Activated CD8-positive, alpha-beta memory T cell treated with anti-CD3 and anti-CD28 coated beads for 4 hours (primary cell): Measurements from ENCODE around the gene LPCAT2.

Source experiments
- DNase-seq, 2 donors: peaks; one replicate each; pipeline ENCODE4 v3.0.0-alpha.2; 2020; ENCODE audit warnings: low read depth in 2 of 2

Gene LPCAT2

DNA sequence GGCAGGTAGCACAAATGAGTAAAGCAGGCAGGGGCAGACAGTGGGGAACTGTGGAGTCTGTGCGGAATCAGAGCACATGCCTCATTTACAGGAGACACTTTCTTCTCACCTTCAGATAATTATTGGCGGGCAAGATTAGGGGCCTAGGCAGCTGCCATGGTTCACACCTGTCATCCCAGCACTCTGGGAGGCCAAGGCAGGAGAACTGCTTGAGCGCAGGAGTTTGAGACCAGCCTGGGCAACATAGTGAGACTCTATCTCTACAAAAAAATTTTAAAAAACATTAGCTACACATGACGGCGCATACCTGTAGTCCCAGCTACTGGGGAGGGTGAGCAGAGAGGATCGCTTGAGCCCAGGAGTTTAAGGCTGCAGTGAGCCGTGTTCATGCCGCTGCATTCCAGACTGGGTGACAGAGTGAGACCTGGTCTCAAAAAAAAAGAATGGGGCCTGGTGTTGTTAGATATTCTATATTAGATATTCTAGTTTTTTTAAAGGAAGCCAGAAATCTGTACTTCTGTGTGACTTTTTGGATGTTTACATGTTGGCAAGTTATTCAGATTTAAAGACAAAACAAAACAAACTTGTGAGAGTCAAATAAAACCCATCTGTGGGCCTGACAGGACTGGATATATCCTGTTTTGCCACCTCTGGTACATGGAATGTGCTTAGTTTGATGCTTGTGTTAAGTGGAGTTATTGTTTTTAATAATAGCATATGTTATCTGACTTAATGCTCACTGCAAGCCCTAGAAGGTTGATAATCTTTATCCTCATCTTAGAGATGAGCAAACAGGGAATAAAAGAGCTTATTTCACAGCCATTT is 4.9 kb upstream of the LPCAT2 start:
- no peak for DNase-seq

DNA sequence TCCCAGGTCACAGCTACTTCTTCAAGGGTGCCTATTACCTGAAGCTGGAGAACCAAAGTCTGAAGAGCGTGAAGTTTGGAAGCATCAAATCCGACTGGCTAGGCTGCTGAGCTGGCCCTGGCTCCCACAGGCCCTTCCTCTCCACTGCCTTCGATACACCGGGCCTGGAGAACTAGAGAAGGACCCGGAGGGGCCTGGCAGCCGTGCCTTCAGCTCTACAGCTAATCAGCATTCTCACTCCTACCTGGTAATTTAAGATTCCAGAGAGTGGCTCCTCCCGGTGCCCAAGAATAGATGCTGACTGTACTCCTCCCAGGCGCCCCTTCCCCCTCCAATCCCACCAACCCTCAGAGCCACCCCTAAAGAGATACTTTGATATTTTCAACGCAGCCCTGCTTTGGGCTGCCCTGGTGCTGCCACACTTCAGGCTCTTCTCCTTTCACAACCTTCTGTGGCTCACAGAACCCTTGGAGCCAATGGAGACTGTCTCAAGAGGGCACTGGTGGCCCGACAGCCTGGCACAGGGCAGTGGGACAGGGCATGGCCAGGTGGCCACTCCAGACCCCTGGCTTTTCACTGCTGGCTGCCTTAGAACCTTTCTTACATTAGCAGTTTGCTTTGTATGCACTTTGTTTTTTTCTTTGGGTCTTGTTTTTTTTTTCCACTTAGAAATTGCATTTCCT is 3.4 kb upstream of the LPCAT2 start:
- DNase-seq = no peak

DNA sequence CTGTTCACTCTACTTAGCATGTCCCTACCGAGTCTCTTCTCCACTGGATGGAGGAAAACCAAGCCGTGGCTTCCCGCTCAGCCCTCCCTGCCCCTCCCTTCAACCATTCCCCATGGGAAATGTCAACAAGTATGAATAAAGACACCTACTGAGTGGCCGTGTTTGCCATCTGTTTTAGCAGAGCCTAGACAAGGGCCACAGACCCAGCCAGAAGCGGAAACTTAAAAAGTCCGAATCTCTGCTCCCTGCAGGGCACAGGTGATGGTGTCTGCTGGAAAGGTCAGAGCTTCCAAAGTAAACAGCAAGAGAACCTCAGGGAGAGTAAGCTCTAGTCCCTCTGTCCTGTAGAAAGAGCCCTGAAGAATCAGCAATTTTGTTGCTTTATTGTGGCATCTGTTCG is 2.8 kb upstream of the LPCAT2 start:
- DNase-seq = no peak

DNA sequence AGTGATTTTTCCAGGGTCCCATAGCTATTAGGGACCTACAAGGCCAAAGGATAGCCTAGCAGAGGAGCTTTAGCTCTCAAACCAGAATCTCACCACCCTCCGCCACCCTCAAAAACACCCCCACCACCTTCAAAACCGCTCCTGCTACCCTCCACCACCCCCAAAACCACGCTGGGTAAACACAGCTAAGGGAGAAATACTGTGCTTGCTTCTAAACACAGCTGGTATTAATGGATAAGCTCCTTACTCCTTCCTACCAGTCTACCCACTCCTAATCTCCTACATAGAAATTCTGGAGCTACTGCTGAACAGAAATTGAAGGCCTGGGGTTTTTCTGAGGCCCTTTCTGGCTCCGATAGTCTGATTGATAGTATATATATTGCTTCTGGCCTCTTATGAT is 2.2 kb upstream of the LPCAT2 start:
- DNase-seq = no peak

DNA sequence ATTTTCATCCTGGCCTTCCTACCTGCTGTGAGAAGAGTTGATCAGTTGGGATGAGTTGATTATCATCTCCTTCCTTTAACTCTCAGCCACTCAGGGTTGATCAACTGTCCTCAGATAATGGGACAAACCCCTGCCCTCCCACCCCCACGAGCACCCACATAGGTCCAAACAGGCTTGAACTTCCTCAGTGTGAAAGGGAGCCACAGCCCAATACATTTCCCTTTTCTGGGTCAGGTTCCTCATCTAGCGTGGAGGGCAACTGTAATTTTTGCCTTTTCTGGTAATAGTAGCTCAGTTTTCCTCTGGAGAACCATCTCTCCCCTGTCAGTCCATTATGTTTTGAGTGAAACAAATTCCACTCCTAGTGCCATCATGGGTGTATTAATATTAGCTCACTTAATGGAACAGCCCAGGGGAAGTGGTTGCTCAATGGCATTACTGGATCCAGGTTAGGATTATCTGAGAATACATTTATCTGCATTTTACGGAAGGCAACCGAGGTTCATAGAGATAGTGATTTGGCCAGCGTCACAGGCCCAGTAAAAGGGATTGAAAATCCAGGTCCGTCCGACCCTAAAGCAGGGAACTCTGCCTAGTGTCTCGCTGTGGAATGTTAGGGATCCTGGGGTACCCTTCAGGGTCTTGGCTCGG is 476 bp upstream of the LPCAT2 start:
- no peak for DNase-seq

DNA sequence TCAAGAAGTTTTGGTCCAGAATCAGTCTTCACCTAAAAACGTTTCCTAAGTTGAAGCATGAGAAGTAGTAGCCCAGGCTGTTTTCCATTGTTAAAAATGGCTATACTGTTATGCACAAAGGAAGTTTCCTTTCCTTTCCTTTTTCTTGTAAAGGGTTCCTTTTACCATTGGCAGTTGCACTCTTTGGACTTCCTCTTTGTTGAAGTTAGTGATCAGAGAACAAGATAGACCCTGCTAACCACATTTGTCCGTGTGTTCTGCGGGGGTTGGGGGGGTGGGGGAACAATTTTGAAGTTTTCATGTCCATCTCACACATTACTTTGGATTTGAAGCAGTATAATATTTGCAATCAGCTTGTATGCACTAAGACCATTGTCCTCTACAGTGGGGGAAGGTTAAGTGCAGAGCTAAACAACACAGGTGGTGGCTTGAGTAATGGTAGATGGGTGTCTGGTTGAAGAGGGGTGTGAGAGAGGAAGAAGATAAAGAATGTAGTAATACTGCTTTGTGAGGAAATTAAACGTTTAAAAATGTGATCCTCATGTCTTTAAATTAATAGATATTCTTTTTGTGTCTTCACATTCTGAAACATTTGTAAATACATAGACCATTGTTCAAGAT is 1.4 kb downstream of the LPCAT2 start:
- no peak for DNase-seq

DNA sequence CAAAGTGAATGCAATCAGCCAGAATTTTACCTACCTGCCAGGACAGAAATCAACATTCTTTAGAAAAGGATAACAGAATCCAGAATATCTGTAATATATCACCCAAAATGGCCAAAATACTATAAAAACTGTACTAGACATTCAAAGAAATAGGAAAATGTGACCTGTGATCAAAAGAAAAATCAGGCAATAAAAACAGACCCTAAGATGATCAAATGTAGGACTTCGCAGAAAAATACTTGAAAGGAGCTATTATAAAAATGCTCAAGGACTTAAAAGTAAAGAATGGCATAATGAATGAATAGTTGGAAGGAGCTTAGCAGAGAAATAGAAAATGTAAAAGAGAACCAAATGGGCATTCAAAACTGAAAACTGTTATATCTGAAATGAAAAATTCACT is 4.1 kb downstream of the LPCAT2 start:
- no peak for DNase-seq

DNA sequence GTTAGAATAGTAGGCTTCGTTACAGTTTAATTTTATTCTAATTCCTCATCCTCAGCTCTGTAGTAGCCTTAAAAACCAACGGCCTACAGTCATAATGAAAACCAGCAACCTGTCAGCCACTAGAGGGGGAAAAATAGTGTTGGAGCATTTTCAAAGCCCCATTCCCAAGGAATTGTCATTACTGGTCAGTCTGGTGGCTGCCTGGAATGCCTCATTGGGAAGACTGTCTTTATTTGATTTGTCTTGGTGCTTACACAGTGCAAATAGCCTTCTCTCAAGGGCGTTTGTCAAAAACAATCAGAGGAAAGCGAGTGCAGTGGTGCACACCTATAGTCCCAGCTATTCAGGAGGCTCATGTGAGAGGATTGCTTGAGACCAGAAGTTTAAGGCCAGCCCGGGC is 4.7 kb downstream of the LPCAT2 start:
- DNase-seq = no peak

DNA sequence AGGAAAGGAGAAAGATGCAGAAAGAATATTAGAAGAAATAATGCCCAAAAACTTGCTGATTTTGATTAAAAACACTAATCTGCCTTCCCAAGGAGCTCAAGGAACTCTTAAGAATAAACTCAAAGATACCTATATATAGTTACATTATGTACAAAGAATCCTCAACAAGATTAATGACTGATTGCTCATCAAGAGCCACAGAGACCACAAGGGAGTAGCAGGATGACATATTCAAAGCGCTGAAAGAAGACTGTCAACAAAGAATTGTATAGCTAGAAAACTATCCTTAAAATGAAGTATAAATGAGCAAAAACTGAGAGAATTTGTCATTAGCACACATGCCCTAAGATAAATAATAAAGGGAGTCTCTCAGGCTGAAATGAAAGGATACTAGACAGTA is 6.2 kb downstream of the LPCAT2 start:
- no peak for DNase-seq

DNA sequence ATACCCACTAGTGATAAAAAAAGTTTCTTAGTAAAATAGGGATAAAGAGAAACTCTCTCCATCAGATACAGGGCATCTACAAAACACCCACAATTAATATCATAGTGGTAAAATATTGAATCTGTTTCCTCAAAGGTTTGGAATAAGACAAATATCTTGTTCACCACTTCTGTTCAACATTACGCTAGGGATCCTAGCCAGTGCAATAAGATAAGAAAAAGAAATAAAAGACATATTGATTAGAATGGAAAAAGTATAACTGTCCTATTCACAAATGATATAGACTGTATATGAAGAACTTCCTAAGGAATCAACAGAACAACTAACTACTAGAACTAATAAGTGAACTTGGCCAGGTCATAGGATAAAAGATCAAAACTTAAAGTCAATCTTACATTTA is 12.9 kb downstream of the LPCAT2 start:
- DNase-seq = no peak

DNA sequence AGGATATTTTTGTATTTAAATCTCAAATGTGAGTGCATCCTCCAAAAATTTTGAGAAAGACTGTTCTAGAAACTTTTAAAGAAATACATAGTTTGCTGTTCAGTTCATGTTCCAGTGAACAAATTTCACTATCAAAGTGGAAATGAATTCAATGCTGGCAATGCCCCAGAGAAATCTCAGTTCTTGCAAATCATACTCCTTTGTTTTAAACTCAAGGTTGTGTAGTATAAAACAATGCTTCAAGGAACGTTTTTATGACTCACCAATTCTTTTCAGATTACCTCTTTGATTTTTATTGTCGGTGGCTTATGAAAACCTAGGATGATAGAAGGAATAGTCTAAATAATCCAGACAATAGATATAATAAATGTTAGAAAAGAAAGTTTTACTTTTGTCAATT is 17.6 kb downstream of the LPCAT2 start:
- no peak for DNase-seq

DNA sequence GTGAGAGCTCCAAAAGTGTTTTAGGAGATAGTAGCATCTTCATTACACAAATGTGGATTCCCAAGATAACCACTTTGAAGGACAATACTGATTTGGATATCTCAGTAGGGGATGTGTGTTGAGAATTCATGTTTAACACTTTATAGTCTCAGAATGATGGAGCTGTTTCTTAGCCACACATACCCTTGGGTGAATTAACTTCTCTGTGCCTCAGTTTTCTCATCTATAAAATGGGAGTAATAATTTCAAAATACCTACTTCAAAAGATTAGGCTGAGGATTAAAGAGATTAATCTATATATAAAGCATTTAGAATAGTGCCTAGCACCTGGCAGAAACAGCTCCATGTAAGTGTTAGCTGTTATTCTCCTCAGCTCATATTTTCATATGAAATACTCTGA is 19.0 kb downstream of the LPCAT2 start:
- no peak for DNase-seq

DNA sequence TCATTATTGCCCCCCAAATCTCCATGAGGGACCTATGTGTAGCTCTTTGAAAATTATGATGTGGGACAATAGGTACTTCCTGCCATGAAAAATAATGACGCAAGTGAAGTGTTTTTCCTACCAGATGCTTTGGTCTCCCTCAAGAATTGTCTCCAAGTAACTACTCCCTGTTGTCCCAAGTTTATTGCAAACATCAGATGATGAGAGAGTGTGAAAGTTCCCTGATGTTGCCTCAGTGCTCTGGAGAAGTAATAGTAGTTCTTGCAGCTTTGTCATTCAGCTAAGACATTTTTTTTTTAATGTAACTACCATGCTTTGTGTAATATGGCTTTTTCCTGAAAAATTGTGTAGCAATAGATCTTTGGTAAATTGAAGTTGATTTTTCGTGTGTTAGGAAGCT is 20.1 kb downstream of the LPCAT2 start:
- no peak for DNase-seq

DNA sequence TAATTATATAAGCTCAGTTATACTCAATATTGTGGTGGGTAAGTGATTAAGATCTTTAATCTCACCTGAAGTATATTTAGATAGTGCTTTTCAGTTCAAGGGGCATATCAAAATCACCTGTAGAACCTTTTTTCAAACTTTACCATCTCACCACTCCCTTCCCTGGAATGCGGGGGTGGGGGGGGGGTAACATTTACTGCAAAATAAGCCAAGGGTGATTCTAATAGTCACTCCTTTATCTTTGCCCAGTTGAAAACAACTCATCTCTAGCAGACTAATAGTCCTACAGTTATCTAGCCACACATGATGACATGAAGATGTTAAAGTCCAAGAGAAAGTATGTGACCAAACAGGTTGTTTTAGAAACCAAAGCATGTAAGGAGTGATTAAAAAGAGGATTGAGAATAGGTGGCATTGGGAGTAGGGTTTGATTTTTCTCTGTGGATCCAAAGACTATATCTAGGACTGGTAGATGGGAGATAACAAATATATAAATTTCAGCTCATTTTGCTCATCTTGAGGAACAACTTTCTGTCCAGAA is 21.5 kb downstream of the LPCAT2 start:
- DNase-seq = no peak

DNA sequence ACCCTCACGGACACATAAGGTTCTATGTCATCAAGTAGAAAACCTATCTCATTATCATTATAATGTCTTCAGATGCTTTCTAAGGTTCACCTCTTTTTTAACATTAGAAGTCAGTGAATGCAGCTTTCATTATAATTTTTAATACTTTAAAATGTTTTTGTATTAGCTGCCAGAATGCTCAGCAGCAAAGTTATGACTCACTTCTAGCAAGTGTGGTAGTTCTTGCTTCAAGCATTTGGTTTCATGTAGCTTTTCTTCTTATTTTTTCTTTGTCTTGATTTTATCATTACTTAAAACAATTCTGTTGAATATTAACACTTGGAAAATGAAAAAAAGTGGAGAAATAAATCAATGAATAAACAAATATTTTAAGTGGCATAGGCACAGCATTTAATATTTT is 23.4 kb downstream of the LPCAT2 start:
- DNase-seq = no peak

DNA sequence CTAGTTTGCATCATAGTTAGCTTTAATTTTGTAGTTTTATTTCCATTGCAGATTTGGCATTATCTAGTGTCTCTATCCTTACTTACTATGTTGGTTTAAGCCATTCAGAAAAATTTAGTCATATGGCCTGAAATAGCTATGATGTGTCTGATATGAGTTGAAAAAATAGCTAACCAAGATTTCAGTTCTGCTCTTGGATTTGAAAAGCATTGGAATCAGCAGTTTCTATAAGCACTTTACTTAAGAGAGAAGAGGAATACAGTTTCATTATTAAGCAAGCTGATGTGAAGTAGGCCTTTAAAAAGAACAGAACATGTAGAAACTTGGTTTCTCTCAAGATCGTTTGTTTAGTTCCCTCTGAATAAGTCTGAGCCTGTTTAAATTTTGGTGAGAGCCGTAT is 25.9 kb downstream of the LPCAT2 start:
- no peak for DNase-seq

DNA sequence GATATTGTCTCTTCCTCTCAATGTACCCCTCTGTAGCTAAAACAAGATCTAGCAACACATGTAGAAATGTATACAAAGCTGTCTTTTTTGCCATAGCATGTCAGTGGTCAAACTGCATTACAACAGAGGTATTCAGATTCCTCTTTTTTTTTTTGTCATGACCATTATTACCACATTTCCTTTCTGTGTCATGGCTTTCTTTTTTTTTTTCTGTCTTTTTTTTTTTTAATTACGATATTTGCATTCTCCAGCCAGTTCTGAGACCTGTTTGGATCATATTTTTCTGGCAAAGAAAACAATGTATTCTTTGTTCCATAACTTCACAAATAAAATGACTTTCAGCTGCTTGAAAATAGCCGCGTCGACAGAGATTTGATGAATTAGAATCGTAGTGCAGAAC is 30.2 kb downstream of the LPCAT2 start:
- DNase-seq = no peak

DNA sequence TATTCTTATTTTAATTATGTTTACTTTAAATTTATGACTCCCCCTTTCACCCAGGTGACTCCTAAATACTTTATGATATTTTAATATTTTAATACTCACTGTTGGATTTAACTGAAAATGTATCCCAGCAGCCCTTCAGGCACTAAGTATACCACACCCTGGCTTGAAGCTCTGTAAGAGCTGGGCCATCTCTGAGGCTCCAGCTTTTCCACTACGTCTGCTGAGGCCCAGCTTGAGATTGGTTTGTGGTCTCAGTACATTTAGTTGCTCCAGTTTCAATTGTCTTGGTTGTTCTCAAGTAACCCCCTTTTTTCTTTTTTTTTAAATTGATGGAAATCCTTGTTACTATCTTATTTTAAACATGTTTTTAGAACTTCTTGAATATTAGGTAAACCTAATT is 30.6 kb downstream of the LPCAT2 start:
- DNase-seq = no peak

DNA sequence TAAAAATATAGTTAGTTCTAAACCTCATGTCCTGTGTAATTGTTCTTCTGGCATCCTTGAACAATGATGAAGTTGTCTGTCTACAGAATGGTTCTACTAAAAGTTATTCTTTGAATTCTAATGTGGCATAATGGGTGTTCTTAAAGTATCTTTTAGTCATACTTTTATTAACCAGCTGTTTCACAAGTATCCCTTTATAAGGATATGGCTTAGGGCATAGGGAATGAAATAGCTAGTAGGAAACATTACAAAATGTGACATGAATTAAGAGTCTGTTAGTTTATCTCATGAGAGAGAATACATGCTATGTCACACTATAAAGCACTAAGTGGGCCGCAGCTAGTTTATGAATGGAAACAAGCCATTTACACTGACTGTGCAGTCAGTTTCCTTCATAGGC is 31.3 kb downstream of the LPCAT2 start:
- no peak for DNase-seq

DNA sequence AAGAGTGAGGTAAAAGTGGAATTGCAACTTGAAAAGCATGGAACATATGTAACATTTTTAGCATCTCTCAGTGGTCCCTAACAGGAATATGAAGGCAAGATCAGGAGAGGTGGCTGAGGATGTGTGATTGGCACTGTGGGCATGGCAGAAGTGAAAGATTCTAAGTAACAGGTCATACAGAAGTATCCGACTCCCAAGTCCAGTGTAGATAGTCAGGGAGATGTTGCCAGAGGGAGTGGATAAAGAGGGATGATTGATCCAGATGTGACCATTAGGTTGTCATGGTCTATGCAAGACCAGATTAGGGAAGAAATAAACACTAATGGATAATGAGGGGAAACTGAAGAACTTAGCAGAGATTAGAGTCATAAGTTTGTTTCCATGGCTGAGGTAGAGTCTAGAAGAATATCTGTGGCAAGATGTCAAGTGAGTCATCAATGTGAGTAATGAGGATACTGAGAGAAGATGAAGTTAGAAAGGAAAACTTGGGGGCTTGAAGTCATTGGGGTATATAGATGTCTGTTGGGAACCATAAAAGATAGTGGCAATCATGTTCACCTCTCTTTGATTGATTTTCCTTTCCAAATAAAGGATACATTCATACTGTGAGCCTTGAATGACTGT is 33.7 kb downstream of the LPCAT2 start:
- DNase-seq = no peak

DNA sequence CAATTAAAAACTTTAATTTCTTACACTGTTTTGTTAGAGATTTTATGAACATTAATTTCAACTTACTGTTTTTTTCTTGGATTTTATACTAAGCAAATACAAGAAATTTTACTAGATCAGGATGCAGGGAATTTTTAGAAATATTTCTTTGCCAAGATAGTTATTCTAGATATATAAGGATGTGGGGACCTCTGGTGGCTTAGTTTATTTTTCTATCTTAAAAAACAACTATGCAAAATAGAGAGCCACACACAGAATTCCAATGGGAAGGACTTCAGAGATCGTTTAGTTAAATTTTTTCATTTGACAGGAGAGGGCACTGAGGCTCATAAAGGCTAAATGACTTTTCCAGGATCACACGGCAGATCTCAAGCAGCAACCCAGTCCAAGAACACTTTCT is 34.6 kb downstream of the LPCAT2 start:
- DNase-seq = no peak

DNA sequence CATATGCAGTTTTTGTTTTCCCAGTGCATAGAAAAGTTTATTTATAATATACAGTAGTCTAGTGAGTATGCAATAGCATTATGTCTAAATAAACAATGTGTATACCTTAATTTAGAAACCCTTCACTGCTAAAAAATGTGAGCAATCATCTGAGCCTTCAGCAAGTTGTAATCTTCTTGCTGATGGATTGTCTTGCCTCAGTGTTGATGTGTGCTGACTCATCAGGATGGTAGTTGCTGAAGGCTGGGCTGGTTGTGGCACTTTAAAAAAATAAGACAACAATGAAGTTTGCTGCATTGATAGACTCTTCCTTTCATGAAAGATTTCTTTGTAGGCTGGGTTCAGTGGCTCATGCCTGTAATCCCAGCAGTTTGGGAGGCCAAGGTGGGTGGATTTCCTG is 43.7 kb downstream of the LPCAT2 start:
- DNase-seq = no peak
